Measurements from ENCODE around the gene KCNH2.

Gene KCNH2

DNA sequence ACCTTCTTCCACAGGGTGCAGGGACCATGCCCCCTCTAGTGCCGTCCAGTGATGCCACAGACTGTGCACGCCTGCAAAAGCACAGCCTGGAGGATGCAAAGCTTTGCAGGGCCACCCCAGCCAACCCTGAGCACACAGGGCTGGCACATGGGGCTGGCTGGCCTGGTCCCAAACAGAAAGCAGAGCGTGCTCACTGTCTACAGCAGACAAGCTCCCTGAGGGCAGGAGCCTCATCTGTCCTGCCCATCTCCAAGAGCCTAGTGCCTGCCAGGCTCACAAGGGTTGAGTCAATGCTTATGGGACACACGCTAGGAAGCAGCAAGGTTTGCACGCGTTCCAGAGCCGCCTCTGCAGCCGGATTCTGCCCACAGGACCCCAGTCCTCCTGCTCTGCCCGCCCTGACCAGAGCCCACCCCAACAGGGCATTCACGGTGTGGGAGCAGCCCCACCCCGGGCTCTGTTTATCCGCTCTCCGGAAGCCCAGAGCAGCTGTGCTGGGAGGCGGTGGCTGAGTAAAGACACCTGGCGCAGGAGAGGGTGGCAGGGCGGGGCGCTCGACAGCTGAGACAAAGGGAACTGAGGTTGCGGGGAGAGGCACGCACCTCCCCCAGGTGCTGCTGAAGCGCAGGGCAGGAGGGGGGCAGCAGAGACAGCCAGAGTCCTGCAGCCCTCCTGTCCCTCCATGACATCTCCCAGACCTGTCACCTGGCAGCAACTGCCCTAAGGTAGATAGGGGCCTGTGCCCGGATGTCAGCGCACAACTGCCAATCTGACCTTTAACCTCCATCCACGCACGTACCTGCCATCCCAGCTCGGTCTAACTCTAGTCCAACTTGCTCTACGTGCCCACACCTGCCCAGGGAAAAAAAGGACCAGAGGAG is 4.3 kb downstream of the KCNH2 start:
- Mint-ChIP-seq H3K9me3 (no peaks in the 10 kb centered on the region), H3K36me3 (ENCODE audit: insufficient read depth) (peaks cover 7% of the 10 kb centered on the region), H3K27me3 (peaks cover 24% of the 10 kb centered on the region), H3K4me3 (peak overlapping the region; percentile 82), H3K27ac (ENCODE audit: low read depth) (no peak overlapping the region), H3K4me1 (peaks cover 30% of the 10 kb centered on the region)
- no peak for DNase-seq (ENCODE audit: low spot score in 2 of 2)
- peak; percentile 34 for ATAC-seq (replicated peaks; ENCODE audit: extremely low read depth, poor library complexity, severe bottlenecking)

- ATAC-seq (replicated peaks; ENCODE audit: extremely low read depth, poor library complexity, severe bottlenecking): no peak
- Mint-ChIP-seq H3K4me1 (peaks cover 25% of the 10 kb centered on the region), H3K27me3 (peaks cover 25% of the 10 kb centered on the region), H3K27ac (ENCODE audit: low read depth) (no peak overlapping the region), H3K36me3 (ENCODE audit: insufficient read depth) (peaks cover 6% of the 10 kb centered on the region), H3K9me3 (no peaks in the 10 kb centered on the region), H3K4me3 (no peak overlapping the region)
- DNase-seq (ENCODE audit: low spot score in 2 of 2): no peak
Measured at GRCh38 chr7:150972741-150973140, 5.4 kb downstream of the KCNH2 start.

DNA sequence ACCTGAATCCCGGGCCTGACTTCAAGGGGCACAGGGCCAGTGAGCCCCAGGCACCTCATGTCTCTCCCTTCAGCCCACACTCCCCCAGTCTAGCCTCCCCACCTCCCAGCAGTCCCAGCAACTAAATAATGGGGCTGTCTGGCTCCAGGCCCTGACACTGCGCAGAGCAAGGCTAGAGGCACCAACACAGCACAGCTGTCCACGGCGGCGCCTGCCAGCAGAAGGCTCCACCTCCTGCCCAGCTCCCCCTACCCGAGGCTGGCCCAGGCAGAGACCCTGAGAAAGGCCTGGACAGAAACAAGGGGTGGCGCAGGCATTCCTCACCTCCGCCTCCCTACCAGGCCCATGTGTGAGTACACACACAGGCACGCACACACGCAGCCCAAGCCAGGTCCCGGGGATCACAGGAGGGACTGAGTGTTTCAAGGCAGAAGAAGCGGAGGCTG is 6.1 kb downstream of the KCNH2 start:
- ATAC-seq (replicated peaks; ENCODE audit: extremely low read depth, poor library complexity, severe bottlenecking) (no peak), DNase-seq (ENCODE audit: low spot score in 2 of 2) (no peak)
- Mint-ChIP-seq H3K9me3 (no peaks in the 10 kb centered on the region), H3K36me3 (ENCODE audit: insufficient read depth) (peaks cover 3% of the 10 kb centered on the region), H3K27ac (ENCODE audit: low read depth) (no peak overlapping the region), H3K4me3 (no peak overlapping the region), H3K27me3 (peaks cover 22% of the 10 kb centered on the region), H3K4me1 (peaks cover 20% of the 10 kb centered on the region)

DNA sequence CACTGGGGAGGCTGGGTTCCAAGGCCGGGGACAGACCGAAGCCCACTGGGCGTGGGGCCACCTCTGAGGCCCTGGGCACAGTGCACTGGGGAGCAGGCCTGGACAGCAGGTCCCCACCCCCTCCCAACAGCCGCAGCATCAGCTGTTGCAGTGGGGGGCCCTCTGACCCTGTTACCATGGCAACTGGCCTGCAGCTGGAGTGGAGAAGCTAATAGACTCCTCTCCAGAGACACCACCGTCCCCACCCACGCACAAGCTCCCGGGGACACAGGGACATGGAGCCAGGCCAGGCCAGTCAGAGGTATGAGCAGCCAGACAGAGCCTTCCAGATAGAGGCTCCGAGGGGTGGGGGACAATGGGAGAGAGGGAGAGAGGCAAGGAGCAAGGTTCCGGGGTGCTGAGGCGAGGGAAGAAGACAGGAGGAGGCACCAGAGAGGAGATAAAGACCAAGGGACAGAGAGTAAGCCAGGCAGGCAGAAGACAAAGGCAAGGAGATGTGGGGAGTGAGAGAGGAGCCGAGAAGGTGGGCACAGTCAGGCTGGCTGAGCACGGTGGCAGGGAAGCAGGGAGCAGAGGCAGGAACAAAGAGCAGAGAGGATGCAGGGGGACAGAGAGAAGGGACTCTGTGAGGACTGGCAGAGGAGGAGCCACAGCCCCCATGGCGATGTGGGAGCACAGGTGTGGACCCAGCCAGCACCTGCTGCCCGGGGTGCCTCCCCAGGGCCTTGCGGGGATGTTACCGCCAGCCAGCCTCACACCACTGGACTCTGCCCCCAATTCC is 6.7 kb downstream of the KCNH2 start:
- Mint-ChIP-seq H3K27me3 (peaks cover 16% of the 10 kb centered on the region), H3K9me3 (no peaks in the 10 kb centered on the region), H3K36me3 (ENCODE audit: insufficient read depth) (peaks cover 2% of the 10 kb centered on the region), H3K27ac (ENCODE audit: low read depth) (no peak overlapping the region), H3K4me3 (no peak overlapping the region), H3K4me1 (peaks cover 15% of the 10 kb centered on the region)
- ATAC-seq (replicated peaks; ENCODE audit: extremely low read depth, poor library complexity, severe bottlenecking): no peak
- DNase-seq (ENCODE audit: low spot score in 2 of 2): no peak

GRCh38 chr7:150970424-150970823 is 7.7 kb downstream of the KCNH2 start:
- Mint-ChIP-seq H3K36me3 (ENCODE audit: insufficient read depth) (peaks cover 2% of the 10 kb centered on the region), H3K27me3 (peaks cover 9% of the 10 kb centered on the region), H3K9me3 (no peaks in the 10 kb centered on the region), H3K27ac (ENCODE audit: low read depth) (no peak overlapping the region), H3K4me1 (peaks cover 11% of the 10 kb centered on the region), H3K4me3 (no peak overlapping the region)
- no peak for ATAC-seq (replicated peaks; ENCODE audit: extremely low read depth, poor library complexity, severe bottlenecking)
- DNase-seq (ENCODE audit: low spot score in 2 of 2): no peak

GRCh38 chr7:150969475-150969874 is 8.6 kb downstream of the KCNH2 start:
- H3K27ac Mint-ChIP-seq (ENCODE audit: low read depth): no peak overlapping the region
- no peak for ATAC-seq (replicated peaks; ENCODE audit: extremely low read depth, poor library complexity, severe bottlenecking)
- H3K4me1 Mint-ChIP-seq: peaks cover 5% of the 10 kb centered on the region

GRCh38 chr7:150968734-150969372 is 9.3 kb downstream of the KCNH2 start:
- H3K27ac Mint-ChIP-seq (ENCODE audit: low read depth): no peak overlapping the region
- no peak for DNase-seq (ENCODE audit: low spot score in 2 of 2)

More at GRCh38 chr7:150969475-150969874, 8.6 kb downstream of the KCNH2 start:
- Mint-ChIP-seq H3K9me3 (no peaks in the 10 kb centered on the region), H3K4me3 (no peak overlapping the region), H3K27me3 (peaks cover 9% of the 10 kb centered on the region), H3K36me3 (ENCODE audit: insufficient read depth) (peaks cover 2% of the 10 kb centered on the region)
- DNase-seq (ENCODE audit: low spot score in 2 of 2): no peak

GRCh38 chr7:150968056-150968733 is 9.9 kb downstream of the KCNH2 start:
- DNase-seq (ENCODE audit: low spot score in 2 of 2): no peak
- H3K4me1 Mint-ChIP-seq: no peaks in the 10 kb centered on the region
- peaks cover 11% of the 10 kb centered on the region for H3K27me3 Mint-ChIP-seq
- no peaks in the 10 kb centered on the region for H3K36me3 Mint-ChIP-seq (ENCODE audit: insufficient read depth)
- H3K4me3 Mint-ChIP-seq: no peak overlapping the region
- no peak for ATAC-seq (replicated peaks; ENCODE audit: extremely low read depth, poor library complexity, severe bottlenecking)
- H3K27ac Mint-ChIP-seq (ENCODE audit: low read depth): no peak overlapping the region
- no peaks in the 10 kb centered on the region for H3K9me3 Mint-ChIP-seq

More at GRCh38 chr7:150968734-150969372, 9.3 kb downstream of the KCNH2 start:
- H3K4me1 Mint-ChIP-seq: no peaks in the 10 kb centered on the region
- no peak for ATAC-seq (replicated peaks; ENCODE audit: extremely low read depth, poor library complexity, severe bottlenecking)
- no peaks in the 10 kb centered on the region for H3K9me3 Mint-ChIP-seq
- peaks cover under 1% of the 10 kb centered on the region for H3K36me3 Mint-ChIP-seq (ENCODE audit: insufficient read depth)
- H3K4me3 Mint-ChIP-seq: no peak overlapping the region
- H3K27me3 Mint-ChIP-seq: peaks cover 9% of the 10 kb centered on the region

- no peak for DNase-seq (ENCODE audit: low spot score in 2 of 2)
- no peak for ATAC-seq (replicated peaks; ENCODE audit: extremely low read depth, poor library complexity, severe bottlenecking)
- Mint-ChIP-seq H3K9me3 (no peaks in the 10 kb centered on the region), H3K27ac (ENCODE audit: low read depth) (no peak overlapping the region), H3K27me3 (peaks cover 19% of the 10 kb centered on the region), H3K4me1 (no peaks in the 10 kb centered on the region), H3K4me3 (no peak overlapping the region), H3K36me3 (ENCODE audit: insufficient read depth) (no peaks in the 10 kb centered on the region)
Measured at GRCh38 chr7:150967349-150967748, 10.8 kb downstream of the KCNH2 start.

- Mint-ChIP-seq H3K4me3 (no peak overlapping the region), H3K4me1 (no peaks in the 10 kb centered on the region), H3K36me3 (ENCODE audit: insufficient read depth) (no peaks in the 10 kb centered on the region), H3K27ac (ENCODE audit: low read depth) (no peak overlapping the region), H3K27me3 (peaks cover 33% of the 10 kb centered on the region), H3K9me3 (no peaks in the 10 kb centered on the region)
- ATAC-seq (replicated peaks; ENCODE audit: extremely low read depth, poor library complexity, severe bottlenecking) (no peak), DNase-seq (ENCODE audit: low spot score in 2 of 2) (no peak)
Measured at GRCh38 chr7:150966002-150966401, 12.1 kb downstream of the KCNH2 start.

GRCh38 chr7:150965273-150965830 is 12.8 kb downstream of the KCNH2 start:
- H3K4me1 Mint-ChIP-seq: no peaks in the 10 kb centered on the region
- H3K36me3 Mint-ChIP-seq (ENCODE audit: insufficient read depth): no peaks in the 10 kb centered on the region
- H3K9me3 Mint-ChIP-seq: no peaks in the 10 kb centered on the region
- ATAC-seq (replicated peaks; ENCODE audit: extremely low read depth, poor library complexity, severe bottlenecking): no peak
- DNase-seq (ENCODE audit: low spot score in 2 of 2): no peak
- H3K4me3 Mint-ChIP-seq: no peak overlapping the region
- H3K27ac Mint-ChIP-seq (ENCODE audit: low read depth): no peak overlapping the region
- H3K27me3 Mint-ChIP-seq: peaks cover 39% of the 10 kb centered on the region

- H3K4me3 Mint-ChIP-seq: no peak overlapping the region
- H3K27me3 Mint-ChIP-seq: peaks cover 46% of the 10 kb centered on the region
- H3K27ac Mint-ChIP-seq (ENCODE audit: low read depth): no peak overlapping the region
- DNase-seq (ENCODE audit: low spot score in 2 of 2): no peak
- no peaks in the 10 kb centered on the region for H3K9me3 Mint-ChIP-seq
- no peak for ATAC-seq (replicated peaks; ENCODE audit: extremely low read depth, poor library complexity, severe bottlenecking)
- no peaks in the 10 kb centered on the region for H3K36me3 Mint-ChIP-seq (ENCODE audit: insufficient read depth)
- H3K4me1 Mint-ChIP-seq: no peaks in the 10 kb centered on the region
Measured at GRCh38 chr7:150964593-150965111, 13.5 kb downstream of the KCNH2 start.
